ENCODE measurements around the gene ZSCAN20. TPM values are rescaled to one million over a fixed set of nuclear protein-coding genes. Genes with fewer than 3 reads are reported as not detected.

The ZSCAN20 gene
- total RNA-seq, 1 donor from 2014 or later: 5.2 TPM

DNA sequence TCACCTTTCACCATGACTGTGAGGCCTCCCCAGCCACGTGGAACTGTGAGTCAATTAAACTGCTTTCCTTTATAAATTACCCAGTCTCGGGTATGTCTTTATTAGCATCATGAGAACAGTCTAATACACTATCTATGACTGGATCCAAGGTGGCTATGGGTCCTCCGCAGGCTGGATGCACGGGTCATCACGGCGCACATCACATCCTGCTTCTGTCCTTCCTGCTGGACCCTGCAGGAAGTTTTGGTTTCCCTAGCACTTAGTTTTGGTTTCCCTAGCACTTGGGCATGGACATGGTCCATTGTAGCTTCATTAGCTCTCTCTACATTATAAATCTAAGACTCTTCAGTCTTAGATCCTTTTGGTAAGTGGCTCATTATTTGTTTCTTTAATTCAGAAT lies 27.3 kb upstream of the ZSCAN20 start:
- TF ChIP-seq, protein P1, sequence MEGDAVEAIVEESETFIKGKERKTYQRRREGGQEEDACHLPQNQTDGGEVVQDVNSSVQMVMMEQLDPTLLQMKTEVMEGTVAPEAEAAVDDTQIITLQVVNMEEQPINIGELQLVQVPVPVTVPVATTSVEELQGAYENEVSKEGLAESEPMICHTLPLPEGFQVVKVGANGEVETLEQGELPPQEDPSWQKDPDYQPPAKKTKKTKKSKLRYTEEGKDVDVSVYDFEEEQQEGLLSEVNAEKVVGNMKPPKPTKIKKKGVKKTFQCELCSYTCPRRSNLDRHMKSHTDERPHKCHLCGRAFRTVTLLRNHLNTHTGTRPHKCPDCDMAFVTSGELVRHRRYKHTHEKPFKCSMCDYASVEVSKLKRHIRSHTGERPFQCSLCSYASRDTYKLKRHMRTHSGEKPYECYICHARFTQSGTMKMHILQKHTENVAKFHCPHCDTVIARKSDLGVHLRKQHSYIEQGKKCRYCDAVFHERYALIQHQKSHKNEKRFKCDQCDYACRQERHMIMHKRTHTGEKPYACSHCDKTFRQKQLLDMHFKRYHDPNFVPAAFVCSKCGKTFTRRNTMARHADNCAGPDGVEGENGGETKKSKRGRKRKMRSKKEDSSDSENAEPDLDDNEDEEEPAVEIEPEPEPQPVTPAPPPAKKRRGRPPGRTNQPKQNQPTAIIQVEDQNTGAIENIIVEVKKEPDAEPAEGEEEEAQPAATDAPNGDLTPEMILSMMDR (IDR thresholded peaks at IDR 0.05): no peak
- DNase-seq: no peak
- Histone ChIP-seq H3K9me3 (no peaks in the 10 kb centered on the region), H3K27ac (no peak overlapping the region), H3K27me3 (ENCODE audit: low read depth) (no peaks in the 10 kb centered on the region), H3K36me3 (no peaks in the 10 kb centered on the region), H3K4me1 (no peaks in the 10 kb centered on the region), H3K4me3 (no peak overlapping the region)
- intact Hi-C loops (cut with DNase I): no loop called here
- no peak for ATAC-seq

DNA sequence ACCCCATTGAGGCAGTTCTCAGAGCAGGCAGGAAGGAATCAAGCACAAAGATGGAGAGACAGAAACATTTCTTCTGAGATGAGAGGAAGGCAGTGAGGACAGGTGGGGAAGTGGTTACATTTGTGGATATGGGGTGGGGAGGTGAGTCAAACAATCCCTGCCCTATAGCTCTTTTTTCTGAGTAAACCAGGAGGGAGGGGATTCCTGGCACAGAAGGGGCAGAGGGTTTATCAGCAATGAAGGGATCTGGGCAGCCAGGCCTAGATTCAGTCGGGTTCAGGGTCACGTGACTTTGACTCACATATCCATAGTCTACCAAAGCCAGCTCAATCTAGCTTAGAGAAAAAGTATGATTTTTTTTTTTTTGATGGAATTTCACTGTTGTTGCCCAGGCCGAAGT lies 25.9 kb upstream of the ZSCAN20 start:
- Histone ChIP-seq H3K4me1 (no peaks in the 10 kb centered on the region), H3K9me3 (no peaks in the 10 kb centered on the region), H3K36me3 (no peaks in the 10 kb centered on the region), H3K4me3 (no peak overlapping the region), H3K27me3 (ENCODE audit: low read depth) (no peaks in the 10 kb centered on the region), H3K27ac (no peak overlapping the region)
- no peak for ATAC-seq
- no peak for DNase-seq
- TF ChIP-seq, protein P1 (IDR thresholded peaks at IDR 0.05): no peak
- intact Hi-C loops (cut with DNase I): no loop called here

DNA sequence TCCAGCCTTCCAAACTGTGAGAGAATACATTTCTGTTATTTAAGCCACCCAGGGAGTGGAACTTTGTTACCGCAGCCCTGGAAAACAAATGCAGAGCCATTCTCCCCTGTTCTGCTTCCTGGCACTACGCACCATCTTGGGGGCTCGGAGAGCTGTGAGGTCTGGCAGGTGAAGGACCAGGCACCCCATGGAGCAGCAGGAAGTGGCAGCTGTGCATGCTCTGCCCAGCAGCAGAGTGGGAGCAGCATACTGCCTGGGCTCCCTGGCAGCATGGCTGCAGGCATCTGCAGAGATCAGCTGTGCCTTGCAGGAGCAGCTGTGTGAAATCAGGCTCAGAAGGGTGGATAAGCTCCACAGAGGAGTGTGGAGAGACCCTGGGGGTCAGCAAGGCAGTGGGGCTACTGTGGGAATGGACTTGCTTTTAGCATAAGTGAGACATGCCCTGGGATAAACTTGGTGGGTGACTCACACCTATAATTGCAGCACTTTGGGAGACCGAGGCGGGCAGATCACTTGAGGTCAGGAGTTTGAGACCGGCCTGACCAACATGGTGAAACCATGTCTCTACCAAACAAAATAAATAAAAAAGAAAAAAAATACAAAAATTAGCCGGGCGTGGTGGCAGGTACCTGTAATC lies 17.7 kb upstream of the ZSCAN20 start:
- no peak overlapping the region for H3K27ac ChIP-seq
- DNase-seq (no peak), ATAC-seq (no peak)
- intact Hi-C loops (cut with DNase I): no loop called here
- peaks cover 4% of the 10 kb centered on the region for H3K4me1 ChIP-seq
- no peaks in the 10 kb centered on the region for H3K27me3 ChIP-seq (ENCODE audit: low read depth)
- H3K9me3 ChIP-seq: no peaks in the 10 kb centered on the region
- TF ChIP-seq, protein P1 (IDR thresholded peaks at IDR 0.05): no peak
- H3K4me3 ChIP-seq: no peak overlapping the region
- H3K36me3 ChIP-seq: no peaks in the 10 kb centered on the region

DNA sequence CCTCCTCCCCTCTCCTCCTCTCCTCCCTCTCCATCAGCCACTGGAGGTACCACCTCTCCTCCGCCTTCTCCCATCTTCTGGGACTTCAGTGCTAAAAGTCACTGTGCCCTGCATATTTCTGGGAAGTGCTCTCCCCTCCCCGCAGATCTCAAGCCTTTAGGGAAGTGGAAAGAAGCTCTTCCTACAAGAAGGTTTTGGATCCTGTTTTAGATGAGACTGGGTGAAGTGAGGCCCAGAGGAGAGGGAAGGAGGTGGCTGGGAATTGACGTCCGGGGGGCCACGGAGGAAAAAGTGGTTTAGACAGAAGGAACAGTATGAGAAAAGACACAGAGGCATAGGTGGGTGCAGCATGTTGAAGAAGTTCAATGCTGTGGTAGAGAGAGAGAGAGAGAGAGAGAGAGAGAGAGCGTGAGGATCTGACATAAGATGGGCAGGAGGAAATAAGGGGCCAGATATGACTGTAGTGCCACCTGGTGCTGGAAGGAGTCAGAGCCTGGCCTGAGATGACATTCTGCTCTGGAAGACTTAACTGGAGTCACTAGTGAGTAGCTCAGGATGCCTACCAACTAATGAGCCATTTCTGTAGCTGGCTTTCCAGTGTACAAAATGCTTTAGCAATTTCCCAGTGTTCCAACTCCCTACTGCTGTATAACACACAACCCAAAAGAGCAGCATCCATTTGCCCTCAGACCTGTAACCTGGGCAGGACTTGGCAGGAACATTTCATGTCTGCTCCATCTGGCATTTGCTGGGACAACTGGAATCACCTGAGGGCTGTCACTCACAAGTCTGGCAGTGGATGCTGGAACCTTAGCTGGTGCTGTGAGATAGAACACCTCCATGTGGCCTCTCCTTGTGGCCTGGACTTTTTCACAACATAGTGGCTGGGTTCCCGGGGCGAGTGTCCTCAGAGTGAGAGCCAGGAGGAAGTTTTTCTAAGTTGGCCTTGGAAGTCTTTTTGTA lies 16.6 kb upstream of the ZSCAN20 start:
- Histone ChIP-seq H3K4me3 (no peak overlapping the region), H3K27me3 (ENCODE audit: low read depth) (no peaks in the 10 kb centered on the region), H3K36me3 (no peaks in the 10 kb centered on the region), H3K9me3 (no peaks in the 10 kb centered on the region), H3K4me1 (peaks cover 4% of the 10 kb centered on the region), H3K27ac (no peak overlapping the region)
- TF ChIP-seq, protein P1 (IDR thresholded peaks at IDR 0.05): peak; percentile 55
- intact Hi-C loops (cut with DNase I): no loop called here
- peak; percentile 86 to 87 for ATAC-seq
- DNase-seq: no peak

DNA sequence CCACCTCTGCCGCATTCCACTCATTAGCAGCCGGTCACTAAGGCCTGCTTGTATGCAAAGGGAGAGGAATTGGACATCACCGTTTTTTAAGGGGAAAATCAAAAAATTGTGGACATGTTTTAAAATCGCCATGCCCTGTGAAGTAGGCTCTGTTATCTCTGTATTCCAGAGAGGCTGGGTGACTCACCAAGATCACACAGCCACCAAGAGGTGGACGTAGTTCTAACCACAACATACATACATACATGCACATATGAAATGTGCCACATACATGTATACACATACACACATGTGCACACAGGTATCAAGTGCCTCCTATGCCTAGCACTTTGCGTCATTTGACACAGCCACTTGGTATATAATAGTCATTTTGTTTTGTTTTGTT lies 16.0 kb upstream of the ZSCAN20 start:
- no peak overlapping the region for H3K4me3 ChIP-seq
- no peaks in the 10 kb centered on the region for H3K27me3 ChIP-seq (ENCODE audit: low read depth)
- ATAC-seq (no peak), DNase-seq (no peak)
- peaks cover 7% of the 10 kb centered on the region for H3K4me1 ChIP-seq
- H3K36me3 ChIP-seq: no peaks in the 10 kb centered on the region
- H3K27ac ChIP-seq: no peak overlapping the region
- intact Hi-C loops (cut with DNase I): no loop called here
- TF ChIP-seq, protein P1 (IDR thresholded peaks at IDR 0.05): no peak
- no peaks in the 10 kb centered on the region for H3K9me3 ChIP-seq

Data from lower lobe of right lung (tissue), 2 donors.